SK-N-MC (cell line): Measurements from ENCODE around the gene SH2D1A.

Experiments
- EZH2 ChIP-seq: fragments of 200-600 bp; sonication (generic); IDR thresholded peaks from one replicate; pipeline ENCODE4 v1.6.1; 2017; ENCODE audit warnings: antibody characterized with exemption
- FOXP2 ChIP-seq: optimal IDR thresholded peaks from 2 replicates; pipeline ENCODE3; 2011; ENCODE audit warnings: mild to moderate bottlenecking, moderate library complexity; ENCODE audit not compliant: insufficient read depth; ENCODE audit errors: extremely low read length, control extremely low read depth
- POLR2AphosphoS5 ChIP-seq: IDR thresholded peaks from 2 replicates; pipeline ENCODE4 v1.6.1; 2012; ENCODE audit warnings: mild to moderate bottlenecking, low read depth, low read length, borderline replicate concordance

DNA sequence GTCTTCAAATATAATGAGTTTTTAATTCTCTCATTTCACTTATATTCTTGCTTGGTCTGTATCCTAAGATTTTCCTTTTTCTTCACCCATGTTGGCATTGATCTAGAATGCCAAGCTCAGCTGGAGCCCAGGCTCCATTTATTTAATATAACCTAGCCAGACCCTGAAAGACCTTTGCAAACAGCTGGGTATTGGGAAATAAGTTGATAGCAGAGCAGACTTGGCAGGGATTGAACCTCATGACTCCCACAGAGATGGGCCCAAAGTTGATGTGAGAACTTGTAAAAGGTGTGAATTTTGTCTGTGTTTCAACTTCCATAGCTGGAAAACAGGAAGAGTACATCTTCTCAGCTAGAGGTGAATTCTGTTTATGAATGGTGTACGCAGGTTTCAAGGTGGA lies 59.5 kb downstream of the SH2D1A start:
- TF ChIP-seq EZH2 (no peak), POLR2AphosphoS5 (no peak), FOXP2 (no peak)
